ENCODE measurements around the gene BAZ2A. TPM values are rescaled to one million over a fixed set of nuclear protein-coding genes. Genes with fewer than 3 reads are reported as not detected.

The BAZ2A gene
- polyA plus RNA-seq, 1 donor: 68.6 TPM

- Histone ChIP-seq H3K27ac (ENCODE audit: low read length) (peak overlapping the region; percentile 97), H3K9me3 (ENCODE audit: control insufficient read depth, low read depth, low read length) (no peaks in the 10 kb centered on the region), H3K4me1 (ENCODE audit: control insufficient read depth, insufficient read depth, low read length) (peaks cover 32% of the 10 kb centered on the region), H3K27me3 (ENCODE audit: control insufficient read depth, insufficient read depth, low read length) (no peaks in the 10 kb centered on the region), H3K36me3 (ENCODE audit: control insufficient read depth, insufficient read depth, low read length) (peaks cover 35% of the 10 kb centered on the region), H3K4me3 (ENCODE audit: low read length) (peak overlapping the region; percentile 84)
- DNase-seq: peak; percentile 89 to 97
- 0% methylated on average over 1 of the region's 20 CpGs for WGBS (ENCODE audit: insufficient coverage, low lambda C conversion rate)
Observed at GRCh38 chr12:56635806-56636674, 5.9 kb upstream of the BAZ2A start.

GRCh38 chr12:56634837-56635791 lies 5.0 kb upstream of the BAZ2A start:
- no peaks in the 10 kb centered on the region for H3K9me3 ChIP-seq (ENCODE audit: control insufficient read depth, low read depth, low read length)
- H3K27ac ChIP-seq (ENCODE audit: low read length): peak overlapping the region; percentile 97
- DNase-seq: peak; percentile 80 to 89
- peaks cover 26% of the 10 kb centered on the region for H3K36me3 ChIP-seq (ENCODE audit: control insufficient read depth, insufficient read depth, low read length)
- H3K4me1 ChIP-seq (ENCODE audit: control insufficient read depth, insufficient read depth, low read length): peaks cover 39% of the 10 kb centered on the region
- peak overlapping the region; percentile 84 for H3K4me3 ChIP-seq (ENCODE audit: low read length)
- WGBS (ENCODE audit: insufficient coverage, low lambda C conversion rate): no CpG with 5 or more reads among the region's 47 CpGs
- no peaks in the 10 kb centered on the region for H3K27me3 ChIP-seq (ENCODE audit: control insufficient read depth, insufficient read depth, low read length)

- peaks cover 39% of the 10 kb centered on the region for H3K4me1 ChIP-seq (ENCODE audit: control insufficient read depth, insufficient read depth, low read length)
Observed at GRCh38 chr12:56634242-56634836, 4.2 kb upstream of the BAZ2A start.

GRCh38 chr12:56633468-56634241 lies 3.5 kb upstream of the BAZ2A start:
- peaks cover 39% of the 10 kb centered on the region for H3K4me1 ChIP-seq (ENCODE audit: control insufficient read depth, insufficient read depth, low read length)
- no CpG with 5 or more reads among the region's 12 CpGs for WGBS (ENCODE audit: insufficient coverage, low lambda C conversion rate)
- no peak for DNase-seq

More at GRCh38 chr12:56634242-56634836, 4.2 kb upstream of the BAZ2A start:
- peaks cover 18% of the 10 kb centered on the region for H3K36me3 ChIP-seq (ENCODE audit: control insufficient read depth, insufficient read depth, low read length)
- H3K4me3 ChIP-seq (ENCODE audit: low read length): peak overlapping the region; percentile 84
- peak; percentile 70 to 88 for DNase-seq
- H3K9me3 ChIP-seq (ENCODE audit: control insufficient read depth, low read depth, low read length): no peaks in the 10 kb centered on the region
- no peaks in the 10 kb centered on the region for H3K27me3 ChIP-seq (ENCODE audit: control insufficient read depth, insufficient read depth, low read length)
- no CpG with 5 or more reads among the region's 27 CpGs for WGBS (ENCODE audit: insufficient coverage, low lambda C conversion rate)
- peak overlapping the region; percentile 97 for H3K27ac ChIP-seq (ENCODE audit: low read length)

GRCh38 chr12:56632701-56633467 lies 2.8 kb upstream of the BAZ2A start:
- Histone ChIP-seq H3K4me1 (ENCODE audit: control insufficient read depth, insufficient read depth, low read length) (peaks cover 42% of the 10 kb centered on the region), H3K36me3 (ENCODE audit: control insufficient read depth, insufficient read depth, low read length) (peaks cover 4% of the 10 kb centered on the region), H3K9me3 (ENCODE audit: control insufficient read depth, low read depth, low read length) (no peaks in the 10 kb centered on the region), H3K27me3 (ENCODE audit: control insufficient read depth, insufficient read depth, low read length) (no peaks in the 10 kb centered on the region), H3K4me3 (ENCODE audit: low read length) (no peak overlapping the region), H3K27ac (ENCODE audit: low read length) (no peak overlapping the region)
- no peak for DNase-seq
- WGBS (ENCODE audit: insufficient coverage, low lambda C conversion rate): no CpG with 5 or more reads among the region's 4 CpGs

More at GRCh38 chr12:56633468-56634241, 3.5 kb upstream of the BAZ2A start:
- H3K4me3 ChIP-seq (ENCODE audit: low read length): peak overlapping the region; percentile 84
- peaks cover 11% of the 10 kb centered on the region for H3K36me3 ChIP-seq (ENCODE audit: control insufficient read depth, insufficient read depth, low read length)
- H3K27me3 ChIP-seq (ENCODE audit: control insufficient read depth, insufficient read depth, low read length): no peaks in the 10 kb centered on the region
- H3K27ac ChIP-seq (ENCODE audit: low read length): peak overlapping the region; percentile 97
- no peaks in the 10 kb centered on the region for H3K9me3 ChIP-seq (ENCODE audit: control insufficient read depth, low read depth, low read length)

- H3K27me3 ChIP-seq (ENCODE audit: control insufficient read depth, insufficient read depth, low read length): no peaks in the 10 kb centered on the region
- peak; percentile 74 to 82 for DNase-seq
Observed at GRCh38 chr12:56631790-56632700, 1.9 kb upstream of the BAZ2A start.

GRCh38 chr12:56629459-56630179 lies 507 bp downstream of the BAZ2A start:
- Histone ChIP-seq H3K27me3 (ENCODE audit: control insufficient read depth, insufficient read depth, low read length) (no peaks in the 10 kb centered on the region), H3K27ac (ENCODE audit: low read length) (peak overlapping the region; percentile 94), H3K9me3 (ENCODE audit: control insufficient read depth, low read depth, low read length) (no peaks in the 10 kb centered on the region), H3K4me3 (ENCODE audit: low read length) (peak overlapping the region; percentile 96), H3K36me3 (ENCODE audit: control insufficient read depth, insufficient read depth, low read length) (peaks cover 5% of the 10 kb centered on the region), H3K4me1 (ENCODE audit: control insufficient read depth, insufficient read depth, low read length) (peaks cover 34% of the 10 kb centered on the region)
- WGBS (ENCODE audit: insufficient coverage, low lambda C conversion rate): no CpG with 5 or more reads among the region's 46 CpGs
- DNase-seq: peak in 1 of 2 donors; percentile 52

More at GRCh38 chr12:56631790-56632700, 1.9 kb upstream of the BAZ2A start:
- H3K4me1 ChIP-seq (ENCODE audit: control insufficient read depth, insufficient read depth, low read length): peaks cover 39% of the 10 kb centered on the region
- no peak overlapping the region for H3K4me3 ChIP-seq (ENCODE audit: low read length)
- WGBS (ENCODE audit: insufficient coverage, low lambda C conversion rate): no CpG with 5 or more reads among the region's 13 CpGs
- peak overlapping the region; percentile 25 for H3K27ac ChIP-seq (ENCODE audit: low read length)
- H3K9me3 ChIP-seq (ENCODE audit: control insufficient read depth, low read depth, low read length): no peaks in the 10 kb centered on the region
- peaks cover 2% of the 10 kb centered on the region for H3K36me3 ChIP-seq (ENCODE audit: control insufficient read depth, insufficient read depth, low read length)
